Lung (tissue), 12 donors: Measurements from ENCODE around the gene TMEM125. TPM values are rescaled to one million over a fixed set of nuclear protein-coding genes. Genes with fewer than 3 reads are reported as not detected.

Source experiments
- ATAC-seq: fragments of 200-7000 bp; cut with Tn5 transposase; one replicate; pipeline ENCODE4 v1.9.1; 2020; ENCODE audit warnings: moderate number of reproducible peaks; ENCODE audit not compliant: insufficient read depth, low FRiP score
- DNase-seq, 3 donors: peaks; one replicate each; pipeline ENCODE4 v3.0.0-alpha.2; 2013 to 2017
- H3K27ac ChIP-seq, 2 donors: one replicate each; pipeline ENCODE4 v1.5.1; 2013; ENCODE audit warnings: mild to moderate bottlenecking in 2 of 2, moderate library complexity in 2 of 2, control low read depth in 1 of 2, inconsistent platforms in 1 of 2, low read depth in 1 of 2, low read length in 1 of 2
- H3K27me3 ChIP-seq, 3 donors: one replicate each; pipeline ENCODE4 v1.5.1; 2013; ENCODE audit warnings: low read length in 2 of 3; ENCODE audit not compliant: control insufficient read depth in 3 of 3, insufficient read depth in 3 of 3
- H3K36me3 ChIP-seq, 4 donors: one replicate each; pipeline ENCODE4 v1.5.1; 2013; ENCODE audit warnings: low read length in 4 of 4, mild to moderate bottlenecking in 1 of 4, moderate library complexity in 1 of 4; ENCODE audit not compliant: control insufficient read depth in 4 of 4, insufficient read depth in 4 of 4
- H3K4me1 ChIP-seq, 5 donors: one replicate each; pipeline ENCODE4 v1.5.1; 2013; ENCODE audit warnings: low read length in 5 of 5, mild to moderate bottlenecking in 2 of 5, moderate library complexity in 1 of 5; ENCODE audit not compliant: control insufficient read depth in 5 of 5, insufficient read depth in 5 of 5
- H3K4me3 ChIP-seq: one replicate; pipeline ENCODE4 v1.5.1; 2013; ENCODE audit warnings: mild to moderate bottlenecking, control low read depth, moderate library complexity
- H3K9ac ChIP-seq, 2 donors: one replicate each; pipeline ENCODE4 v1.5.1; 2013; ENCODE audit warnings: low read length in 2 of 2, control low read depth in 1 of 2; ENCODE audit not compliant: insufficient read depth in 1 of 2
- H3K9me3 ChIP-seq, 4 donors: one replicate each; pipeline ENCODE4 v1.5.1; 2013; ENCODE audit warnings: low read length in 3 of 4, mild to moderate bottlenecking in 1 of 4, moderate library complexity in 1 of 4; ENCODE audit not compliant: control insufficient read depth in 4 of 4, insufficient read depth in 3 of 4
- CTCF ChIP-seq: IDR thresholded peaks from 2 replicates; pipeline ENCODE4 v1.5.1; 2012; ENCODE audit warnings: mild to moderate bottlenecking; ENCODE audit errors: control extremely low read depth, extremely low read depth
- WGBS, 2 donors: extraction: QIAGEN DNeasy Blood & Tissue Kit; methylation state at CpG; one replicate each; pipeline ENCODE4 v1.1.7; 2013; 5-methylcytosine and 5-hydroxymethylcytosine counted together
- polyA plus RNA-seq, 2 donors: library from polyadenylated mRNA; stranded (reverse); fragments of 200-250 nt; gene quantifications; one replicate each; pipeline ENCODE4 v1.2.1, GENCODE V29; 2013
- total RNA-seq, 2 donors: library from RNA; depleted of rRNA in 1 of 2; stranded (reverse); fragments of >200 nt in 1 of 2; gene quantifications; one replicate each; pipeline ENCODE4 v1.2.1, GENCODE V29; 2014 to 2021
- donor health status: control.
- donor health status: control.
- donor health status: Bipolar disorder and iron deficiency.
- donor health status: healthy.
- donor health status: DM: yes; HTN: yes; CAD: no.

Gene TMEM125
- total and polyA plus RNA-seq, 4 donors: 41.0 to 228 (median 114) TPM

- Histone ChIP-seq H3K4me3 (no peak overlapping the region), H3K27me3 (no peaks in the 10 kb centered on the region), H3K36me3 (no peaks in the 10 kb centered on the region), H3K9ac (no peak overlapping the region), H3K4me1 (peaks cover 0 to 6% (median 3%) of the 10 kb centered on the region in 5 donors), H3K9me3 (no peaks in the 10 kb centered on the region), H3K27ac (no peak overlapping the region)
- ATAC-seq: no peak
- WGBS, 2 donors: 69 to 82% methylated on average over 1 of the region's 1 CpG
- TF ChIP-seq CTCF: no peak
- no peak for DNase-seq
Measured at GRCh38 chr1:43237121-43237520, 32.7 kb upstream of the TMEM125 start.

- H3K9me3 ChIP-seq: no peaks in the 10 kb centered on the region
- ATAC-seq (peak; percentile 54), DNase-seq (peak; percentile 59 to 80 (median 70))
- H3K36me3 ChIP-seq: no peaks in the 10 kb centered on the region
- WGBS, 2 donors: 10 to 15% methylated on average over 5 of the region's 5 CpGs
- peak; percentile 66 for TF ChIP-seq CTCF
- no peak overlapping the region for H3K4me3 ChIP-seq
- peaks cover 0 to 6% (median 3%) of the 10 kb centered on the region in 5 donors for H3K4me1 ChIP-seq
- no peaks in the 10 kb centered on the region for H3K27me3 ChIP-seq
- H3K27ac ChIP-seq: no peak overlapping the region
- H3K9ac ChIP-seq: no peak overlapping the region
Measured at GRCh38 chr1:43238085-43238484, 31.7 kb upstream of the TMEM125 start.

GRCh38 chr1:43238991-43239469 is 30.8 kb upstream of the TMEM125 start:
- Histone ChIP-seq H3K9ac (no peak overlapping the region), H3K9me3 (no peaks in the 10 kb centered on the region), H3K36me3 (no peaks in the 10 kb centered on the region), H3K27me3 (no peaks in the 10 kb centered on the region), H3K27ac (no peak overlapping the region), H3K4me3 (no peak overlapping the region), H3K4me1 (peaks cover 0 to 6% (median 3%) of the 10 kb centered on the region in 5 donors)
- no peak for TF ChIP-seq CTCF
- DNase-seq (no peak), ATAC-seq (no peak)
- 59 to 68% methylated on average over 3 of the region's 3 CpGs for WGBS, 2 donors

- H3K27me3 ChIP-seq: no peaks in the 10 kb centered on the region
- H3K4me1 ChIP-seq: peaks cover 0 to 5% (median 3%) of the 10 kb centered on the region in 5 donors
- TF ChIP-seq CTCF: no peak
- no peaks in the 10 kb centered on the region for H3K36me3 ChIP-seq
- H3K9ac ChIP-seq: no peak overlapping the region
- H3K27ac ChIP-seq: no peak overlapping the region
- DNase-seq (no peak), ATAC-seq (no peak)
- 26 to 56% methylated on average over 3 of the region's 3 CpGs for WGBS, 2 donors
- H3K9me3 ChIP-seq: no peaks in the 10 kb centered on the region
- no peak overlapping the region for H3K4me3 ChIP-seq
Measured at GRCh38 chr1:43239484-43239883, 30.3 kb upstream of the TMEM125 start.
